Dendritic cell treated with granulocyte-macrophage colony-stimulating factor and Interleukin-4, amounts not matched to agents 40 ng/mL and 50 ng/mL, for 4 days (primary cell): ENCODE measurements around the gene VEZF1.

ENCODE experiments used
- H3K27ac Mint-ChIP-seq: one replicate; pipeline ENCODE4 v1.8.0; 2022; ENCODE audit warnings: mild to moderate bottlenecking, mixed read lengths
- H3K27me3 Mint-ChIP-seq: one replicate; pipeline ENCODE4 v1.8.0; 2022; ENCODE audit warnings: mild to moderate bottlenecking, mixed read lengths
- H3K36me3 Mint-ChIP-seq: one replicate; pipeline ENCODE4 v1.8.0; 2022; ENCODE audit warnings: low read depth, mixed read lengths
- H3K4me1 Mint-ChIP-seq: one replicate; pipeline ENCODE4 v1.8.0; 2022; ENCODE audit warnings: low read depth, mixed read lengths
- H3K4me3 Mint-ChIP-seq: one replicate; pipeline ENCODE4 v1.8.0; 2022; ENCODE audit warnings: mild to moderate bottlenecking, moderate library complexity, mixed read lengths
- H3K9me3 Mint-ChIP-seq: one replicate; pipeline ENCODE4 v1.8.0; 2022; ENCODE audit warnings: mixed read lengths
- intact Hi-C: fragments of 100-400 bp; cut with micrococcal nuclease; formaldehyde crosslinking; loops from one replicate; pipeline ENCODE4 v1.15.0; 2022

The VEZF1 gene

DNA sequence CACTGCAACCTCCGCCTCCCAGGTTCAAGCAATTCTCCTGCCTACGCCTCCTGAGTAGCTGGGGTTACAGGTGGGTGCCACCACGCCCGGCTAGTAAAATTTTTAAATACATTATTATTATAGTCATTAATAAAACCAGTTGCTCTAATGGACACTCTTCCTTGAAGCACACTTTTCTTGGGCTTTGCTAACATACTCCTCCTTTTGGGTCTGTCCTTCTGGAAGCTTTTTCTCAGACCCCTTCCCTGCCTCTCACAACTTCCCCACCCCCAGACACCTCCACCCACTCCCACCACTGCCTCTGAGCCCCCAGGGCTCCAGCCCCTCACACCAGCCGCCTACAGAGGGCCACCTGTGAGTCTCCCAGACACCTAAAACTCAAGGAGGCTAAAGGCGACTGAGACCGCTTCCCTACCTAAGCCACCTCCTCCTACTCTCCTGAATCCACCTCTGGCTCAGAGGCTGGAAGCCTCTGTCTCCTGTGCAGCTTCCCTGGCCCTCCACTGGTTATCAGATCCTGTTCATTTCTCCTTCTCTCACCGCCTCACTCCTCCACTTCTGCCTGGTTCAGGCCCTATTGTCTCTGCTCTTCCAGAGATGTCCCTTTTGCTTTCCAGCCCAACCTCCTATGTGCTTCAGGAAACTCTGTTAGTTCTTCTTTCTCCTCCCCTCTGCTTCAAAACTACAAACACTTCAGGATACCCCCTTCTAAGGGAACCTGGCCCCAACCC, 30.8 kb downstream of the VEZF1 start:
- intact Hi-C loops = no loop called here
- H3K4me1 Mint-ChIP-seq = peaks cover 51% of the 10 kb centered on the region
- H3K9me3 Mint-ChIP-seq = no peaks in the 10 kb centered on the region
- H3K36me3 Mint-ChIP-seq = peaks cover 18% of the 10 kb centered on the region
- no peak overlapping the region for H3K4me3 Mint-ChIP-seq
- peaks cover 37% of the 10 kb centered on the region for H3K27me3 Mint-ChIP-seq
- H3K27ac Mint-ChIP-seq = peak overlapping the region; percentile 41

DNA sequence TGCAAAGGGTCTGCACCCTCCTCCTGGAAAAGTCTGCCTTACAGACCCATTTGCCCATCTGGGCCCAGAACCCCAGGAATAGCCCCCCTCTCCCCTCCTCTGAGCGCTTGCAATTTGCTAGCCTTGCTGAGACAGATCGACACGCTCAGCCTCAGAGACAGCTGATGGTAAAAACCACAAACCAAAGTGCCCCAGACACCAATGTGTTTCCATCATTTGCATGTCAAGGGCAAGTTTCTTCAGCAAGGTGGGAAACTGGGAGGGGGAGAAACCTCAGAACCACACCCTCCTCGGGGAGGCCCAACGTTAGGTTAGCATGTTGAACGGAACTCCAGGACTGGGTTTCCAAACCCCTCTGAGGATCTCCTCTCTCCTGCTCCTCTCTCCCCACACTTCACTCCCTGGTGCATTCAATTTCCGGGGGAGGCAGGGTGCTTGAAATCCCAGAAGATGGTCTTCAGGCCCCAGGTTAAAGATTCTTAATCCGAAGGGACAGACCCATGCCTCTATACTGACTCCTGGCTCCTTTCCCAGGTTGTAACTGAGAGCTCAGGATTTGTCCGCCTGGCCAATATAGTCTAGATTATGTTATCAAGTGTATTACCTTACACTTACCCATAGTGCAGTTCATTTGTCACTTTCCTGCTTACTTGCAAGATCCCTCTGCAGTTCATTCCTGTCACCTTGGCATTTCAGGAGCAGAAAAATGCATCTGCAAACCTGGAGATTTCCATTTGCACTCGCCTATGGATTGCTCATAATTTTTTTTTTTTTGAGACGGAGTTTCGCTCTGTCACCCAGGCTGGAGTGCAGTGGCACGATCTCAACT, 31.5 kb downstream of the VEZF1 start:
- Mint-ChIP-seq H3K4me1 (peaks cover 53% of the 10 kb centered on the region), H3K27me3 (peaks cover 37% of the 10 kb centered on the region), H3K9me3 (no peaks in the 10 kb centered on the region), H3K4me3 (peak overlapping the region; percentile 69), H3K27ac (peak overlapping the region; percentile 28), H3K36me3 (peaks cover 18% of the 10 kb centered on the region)
- intact Hi-C loops = no loop called here

DNA sequence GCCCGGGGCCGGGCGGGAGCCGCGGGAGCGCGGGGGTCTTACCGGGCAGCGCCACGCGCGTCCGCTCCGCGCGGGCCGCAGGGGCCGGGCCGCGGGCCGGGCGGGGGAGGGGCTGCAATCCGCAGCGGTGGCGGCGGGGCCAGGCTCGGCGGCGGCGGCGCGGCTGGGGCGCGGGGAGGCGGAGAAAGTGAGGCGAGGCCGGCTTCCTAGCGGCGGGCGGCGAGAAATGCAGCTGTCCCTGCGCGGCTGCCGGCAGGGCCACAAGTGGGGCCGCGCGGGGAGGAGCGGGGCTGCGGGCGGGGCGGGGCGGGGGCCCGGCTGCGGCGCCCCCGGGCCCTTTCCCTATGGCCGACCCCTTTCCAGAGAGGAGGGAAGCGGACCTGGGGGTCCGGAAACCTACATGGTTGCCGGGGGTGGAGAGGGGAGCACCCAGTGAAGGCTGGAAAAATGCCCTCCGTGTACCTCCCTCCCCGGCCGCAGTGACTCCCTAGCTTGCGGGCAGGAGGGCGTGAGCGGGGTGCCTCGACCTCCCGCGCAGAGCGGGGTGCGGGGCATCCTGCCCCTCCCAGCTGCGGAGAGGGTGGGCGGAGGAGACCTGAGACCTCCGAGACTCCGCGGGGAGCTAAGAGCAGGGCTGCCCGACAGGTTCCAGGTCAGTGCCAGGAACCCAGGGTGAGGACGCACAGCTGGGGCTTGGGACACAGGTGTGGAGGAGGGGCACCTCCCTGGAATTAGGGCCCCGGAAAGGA, 32.7 kb downstream of the VEZF1 start, which contains the start of gene CUEDC1:
Gene CUEDC1, minus strand, starts transcription at position 230 of the 749 bp plus-strand sequence. CDS start 69,848 bp downstream, outside the sequence.
- Mint-ChIP-seq H3K4me3 (peak within 1 kb of the TSS; percentile 77), H3K4me1 (peaks cover 64% of the 10 kb centered on the region), H3K9me3 (no peaks in the 10 kb centered on the region), H3K27me3 (peaks cover 36% of the 10 kb centered on the region), H3K27ac (peak within 1 kb of the TSS; percentile 97), H3K36me3 (peaks cover 18% of the 10 kb centered on the region)
- intact Hi-C loops = loop anchor here (2.0 kb wide), 1 partner anchor 15 kb away; no protein-coding TSS in a partner anchor

DNA sequence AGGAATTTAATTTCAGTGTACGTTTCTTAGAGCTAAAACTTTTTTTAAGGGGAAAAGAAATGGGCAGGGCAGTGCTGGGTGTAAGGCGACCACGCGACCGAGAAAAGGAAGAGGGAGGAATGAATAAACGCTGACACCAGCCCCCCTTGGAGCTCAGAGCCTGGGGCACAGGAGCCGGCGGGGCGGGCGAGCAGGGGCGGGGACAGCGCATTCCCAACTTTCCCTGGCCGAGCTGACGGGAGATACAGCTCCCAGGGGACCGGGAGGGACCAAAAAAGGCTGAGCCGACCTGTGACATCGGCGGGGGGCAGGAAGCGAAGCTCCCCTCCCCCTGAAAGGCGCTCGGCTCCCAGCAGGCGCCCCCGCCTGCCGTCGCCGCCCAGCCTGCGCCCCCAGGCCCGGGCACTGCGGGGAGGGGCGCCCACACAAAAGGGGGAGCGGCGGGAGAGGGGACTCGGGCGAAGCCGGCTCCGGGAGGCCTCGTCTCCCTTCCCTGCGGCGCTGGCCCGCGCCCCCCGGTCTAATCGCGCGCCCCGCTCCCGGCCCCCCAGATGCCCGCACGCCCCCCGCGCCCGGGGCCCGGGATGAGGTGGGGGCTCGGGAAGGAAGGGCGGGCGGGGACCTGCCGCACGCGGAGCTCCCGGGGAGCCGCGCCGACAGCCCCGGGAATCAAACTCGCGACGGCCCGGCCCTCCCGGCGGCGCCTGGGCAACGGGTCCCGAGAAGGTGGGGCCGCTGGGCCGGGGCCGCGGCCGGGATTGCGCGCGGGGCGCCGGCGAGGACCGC, 33.5 kb downstream of the VEZF1 start:
- Mint-ChIP-seq H3K36me3 (peaks cover 18% of the 10 kb centered on the region), H3K27ac (peak overlapping the region; percentile 97), H3K27me3 (peaks cover 33% of the 10 kb centered on the region), H3K4me3 (peak overlapping the region; percentile 77), H3K9me3 (no peaks in the 10 kb centered on the region), H3K4me1 (peaks cover 71% of the 10 kb centered on the region)
- intact Hi-C loops = loop anchor here (2.0 kb wide), 1 partner anchor 14 kb away; no protein-coding TSS in a partner anchor

DNA sequence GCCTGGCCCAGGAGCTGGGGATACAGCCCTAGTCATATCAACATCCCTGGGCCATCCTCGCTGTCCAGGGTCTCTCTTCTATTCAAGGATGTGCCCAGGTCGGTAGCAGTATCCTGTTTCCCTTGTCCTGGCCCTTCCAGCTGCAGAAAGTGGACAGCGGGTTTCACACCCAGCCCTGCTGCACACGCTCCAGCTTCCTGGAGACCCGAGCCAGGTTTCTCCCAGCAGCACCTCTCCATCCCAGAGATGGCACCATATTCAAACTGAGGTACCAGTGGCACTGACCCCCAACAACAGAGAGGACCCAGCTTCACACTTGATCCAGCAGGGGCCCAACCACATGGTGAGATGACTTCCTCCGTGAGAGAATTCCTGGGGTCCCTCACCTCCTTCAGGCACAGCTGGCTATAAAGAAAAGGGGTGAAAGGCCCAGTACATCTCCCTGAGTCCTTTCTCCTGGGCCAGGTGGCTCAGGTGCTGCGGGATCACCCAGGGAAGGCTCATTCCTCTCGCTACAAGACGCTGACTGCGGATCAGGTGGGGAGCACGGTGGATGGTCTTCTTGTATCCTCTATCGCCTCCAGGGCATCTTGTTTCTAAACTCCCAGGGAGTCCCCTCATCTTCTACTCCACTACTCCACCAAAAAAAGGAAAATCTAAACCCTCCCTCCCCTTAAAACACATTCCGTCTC, 34.2 kb downstream of the VEZF1 start:
- Mint-ChIP-seq H3K27me3 (peaks cover 26% of the 10 kb centered on the region), H3K27ac (peak overlapping the region; percentile 97), H3K4me1 (peaks cover 78% of the 10 kb centered on the region), H3K4me3 (peak overlapping the region; percentile 77), H3K9me3 (no peaks in the 10 kb centered on the region), H3K36me3 (peaks cover 18% of the 10 kb centered on the region)
- intact Hi-C loops = loop anchor here (2.0 kb wide), 1 partner anchor 13 kb away; no protein-coding TSS in a partner anchor

DNA sequence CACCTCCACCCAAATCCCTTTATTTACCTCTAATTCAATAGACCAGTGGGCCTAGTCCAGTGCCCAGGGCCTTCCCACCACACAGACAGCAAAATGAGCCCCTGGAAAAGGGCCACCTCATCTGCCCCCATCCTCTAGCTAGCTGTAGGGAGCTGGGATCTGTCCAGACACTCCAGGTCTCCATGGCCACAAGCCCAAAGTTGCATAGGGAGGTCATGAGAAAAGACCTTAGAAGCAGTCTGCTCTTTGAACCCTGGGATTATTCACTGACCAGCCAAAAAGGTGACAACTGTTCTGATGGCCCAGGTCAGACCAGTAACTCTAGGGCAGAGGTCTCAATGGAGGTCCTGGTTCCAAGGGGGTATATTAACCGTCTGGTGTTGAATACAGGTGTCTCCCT, 34.8 kb downstream of the VEZF1 start:
- Mint-ChIP-seq H3K27ac (peak overlapping the region; percentile 97), H3K4me1 (peaks cover 84% of the 10 kb centered on the region)

DNA sequence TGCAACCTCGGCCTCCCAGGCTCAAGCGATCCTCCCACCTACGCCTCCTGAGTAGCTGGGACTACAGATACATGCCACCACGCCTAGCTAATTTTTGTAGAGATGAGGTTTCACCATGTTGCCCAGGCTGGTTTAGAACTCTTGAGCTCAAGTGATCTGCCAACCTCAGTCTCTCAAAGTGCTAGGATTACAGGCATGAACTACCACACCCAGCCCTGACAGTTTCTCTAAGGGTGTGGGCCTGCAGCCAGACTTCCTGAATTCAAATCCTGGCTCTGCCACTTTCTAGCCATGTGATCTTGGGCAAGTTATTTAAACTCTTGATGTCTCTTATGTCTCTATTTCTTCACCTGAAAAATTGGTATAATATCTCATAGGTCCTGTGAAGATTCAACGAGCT, 38.4 kb downstream of the VEZF1 start:
- H3K4me3 Mint-ChIP-seq = peak overlapping the region; percentile 48
- H3K36me3 Mint-ChIP-seq = peaks cover 22% of the 10 kb centered on the region
- no peaks in the 10 kb centered on the region for H3K9me3 Mint-ChIP-seq
- peak overlapping the region; percentile 97 for H3K27ac Mint-ChIP-seq
- intact Hi-C loops = loop anchor here (2.0 to 5.0 kb wide), 2 partner anchors 37 to 47 kb away; no protein-coding TSS in a partner anchor
- H3K27me3 Mint-ChIP-seq = peaks cover 1% of the 10 kb centered on the region
- H3K4me1 Mint-ChIP-seq = peaks cover 78% of the 10 kb centered on the region

More for the DNA sequence above, 34.8 kb downstream of the VEZF1 start:
- Mint-ChIP-seq H3K9me3 (no peaks in the 10 kb centered on the region), H3K27me3 (peaks cover 24% of the 10 kb centered on the region), H3K4me3 (peak overlapping the region; percentile 2), H3K36me3 (peaks cover 18% of the 10 kb centered on the region)
- intact Hi-C loops = no loop called here

DNA sequence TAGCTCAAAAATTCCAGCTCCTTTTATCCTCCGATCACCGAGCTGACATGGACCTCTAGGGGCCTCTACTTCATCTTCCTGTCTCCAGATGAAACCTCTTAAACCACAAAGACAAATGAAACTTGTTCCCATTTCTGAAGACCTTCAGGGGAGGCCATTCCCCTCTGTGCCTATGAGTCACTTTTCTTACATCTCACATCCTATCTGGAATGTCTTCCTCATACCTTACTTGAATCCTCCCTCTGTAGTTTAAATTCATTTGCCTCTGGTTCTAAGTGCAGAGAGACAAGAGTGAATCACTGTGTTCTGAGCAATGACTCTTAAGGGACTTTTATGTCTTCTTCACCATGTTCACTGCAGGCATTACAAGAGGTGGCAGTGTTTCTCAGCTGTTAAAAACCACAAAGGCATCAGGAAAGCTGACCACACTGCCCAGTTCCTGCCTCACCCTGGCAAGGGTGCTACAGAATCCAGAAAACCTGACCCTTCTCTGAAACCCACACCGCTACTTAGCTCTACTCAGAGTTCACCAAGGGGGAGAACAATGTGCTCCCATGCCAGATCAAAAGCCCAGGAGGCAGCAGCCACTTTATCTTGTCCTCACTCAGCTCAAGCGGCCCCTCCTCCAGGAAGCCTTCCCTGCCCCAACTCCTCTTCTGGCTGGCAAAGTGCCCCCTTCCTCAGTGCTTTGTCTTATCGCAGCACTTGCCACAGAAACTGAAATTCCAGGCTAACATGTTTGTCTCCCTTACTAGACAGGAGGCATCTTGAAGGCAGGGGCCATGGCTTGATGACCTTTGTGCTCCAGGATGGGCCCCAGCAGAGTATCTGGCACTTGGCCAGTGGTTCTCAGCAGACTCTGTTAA, 39.3 kb downstream of the VEZF1 start:
- peaks cover 76% of the 10 kb centered on the region for H3K4me1 Mint-ChIP-seq
- intact Hi-C loops = loop anchor here (2.0 to 5.0 kb wide), 2 partner anchors 38 to 46 kb away; no protein-coding TSS in a partner anchor
- peak overlapping the region; percentile 59 for H3K4me3 Mint-ChIP-seq
- H3K36me3 Mint-ChIP-seq = peaks cover 19% of the 10 kb centered on the region
- H3K27me3 Mint-ChIP-seq = no peaks in the 10 kb centered on the region
- H3K9me3 Mint-ChIP-seq = no peaks in the 10 kb centered on the region
- peak overlapping the region; percentile 97 for H3K27ac Mint-ChIP-seq

DNA sequence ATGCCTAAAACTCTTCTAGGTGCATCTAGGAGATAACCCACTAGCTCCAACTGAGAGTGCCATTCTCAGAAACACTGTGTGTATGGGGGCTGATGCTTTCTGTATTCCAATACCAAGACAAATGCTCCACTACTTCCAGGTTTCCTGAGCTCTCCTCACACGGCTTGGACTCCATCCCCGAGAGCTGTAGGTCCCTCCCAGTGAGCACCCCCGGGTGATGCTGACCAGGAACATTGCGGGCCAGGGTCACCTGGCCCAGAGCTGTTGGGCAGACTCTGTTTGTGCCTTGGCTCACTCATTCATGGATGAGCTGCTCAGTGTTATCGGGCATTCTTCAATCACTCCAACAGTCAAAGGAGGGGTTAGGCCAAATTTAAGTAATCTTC, 39.9 kb downstream of the VEZF1 start:
- Mint-ChIP-seq H3K9me3 (no peaks in the 10 kb centered on the region), H3K27me3 (no peaks in the 10 kb centered on the region), H3K36me3 (peaks cover 14% of the 10 kb centered on the region), H3K4me3 (peak overlapping the region; percentile 59), H3K4me1 (peaks cover 76% of the 10 kb centered on the region), H3K27ac (peak overlapping the region; percentile 97)
- intact Hi-C loops = loop anchor here (2.0 to 5.0 kb wide), 2 partner anchors 39 to 46 kb away; no protein-coding TSS in a partner anchor

DNA sequence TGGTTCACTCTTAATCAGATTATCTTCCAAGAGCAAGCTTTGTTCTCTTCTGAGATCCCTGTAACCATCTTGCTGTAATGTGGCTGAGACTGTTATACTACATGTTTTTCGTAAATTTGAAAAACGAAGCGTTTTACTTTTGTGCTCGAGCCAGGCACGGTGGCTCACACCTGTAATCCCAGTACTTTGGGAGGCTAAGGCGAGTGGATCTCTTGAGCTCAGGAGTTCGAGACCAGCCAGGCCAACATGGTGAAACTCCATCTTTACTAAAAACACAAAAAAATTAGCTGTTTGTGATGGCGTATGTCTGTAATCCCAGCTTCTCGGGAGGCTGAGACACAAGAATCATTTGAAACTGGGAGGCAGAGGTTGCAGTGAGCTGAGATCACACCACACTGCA, 40.7 kb downstream of the VEZF1 start:
- Mint-ChIP-seq H3K36me3 (peaks cover 9% of the 10 kb centered on the region), H3K4me1 (peaks cover 75% of the 10 kb centered on the region), H3K9me3 (no peaks in the 10 kb centered on the region), H3K27me3 (no peaks in the 10 kb centered on the region), H3K27ac (peak overlapping the region; percentile 87), H3K4me3 (no peak overlapping the region)
- intact Hi-C loops = loop anchor here (5.0 kb wide), 1 partner anchor 45 kb away; no protein-coding TSS in a partner anchor

DNA sequence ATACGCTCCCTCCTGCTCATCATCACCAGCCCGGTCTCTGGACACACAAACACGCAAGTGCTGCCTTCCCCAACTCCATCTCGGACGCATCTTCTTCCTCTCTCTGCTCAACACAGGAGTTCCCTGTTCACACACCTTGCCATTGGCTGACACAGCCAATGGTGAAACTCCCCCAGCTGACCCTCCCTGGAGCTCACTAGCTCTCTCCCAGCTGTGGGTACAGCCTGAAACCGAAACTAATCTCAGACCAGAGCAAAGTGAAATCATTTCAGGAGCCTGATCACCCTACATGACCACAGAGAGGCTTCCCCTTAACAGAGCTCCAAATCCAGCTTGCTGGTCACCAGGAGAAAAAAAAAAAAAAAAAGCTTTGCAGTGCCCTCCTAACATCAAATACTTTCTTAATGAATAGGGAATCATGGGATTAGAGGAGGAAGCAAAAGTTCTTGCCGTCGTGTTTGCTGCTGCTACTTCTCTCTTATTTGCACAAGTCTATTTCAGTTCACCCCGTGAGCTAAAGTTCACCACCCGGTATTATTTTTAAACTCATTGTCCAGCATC, 41.2 kb downstream of the VEZF1 start:
- Mint-ChIP-seq H3K4me3 (peak overlapping the region; percentile 77), H3K4me1 (peaks cover 75% of the 10 kb centered on the region), H3K27ac (peak overlapping the region; percentile 87), H3K9me3 (no peaks in the 10 kb centered on the region), H3K36me3 (peaks cover 9% of the 10 kb centered on the region), H3K27me3 (no peaks in the 10 kb centered on the region)
- intact Hi-C loops = loop anchor here (5.0 kb wide), 1 partner anchor 45 kb away; no protein-coding TSS in a partner anchor
